GM12878 (cell line): ENCODE results near the gene TFB1M.

Experiments used
- EP300 ChIP-seq, 2 experiments: fragments of 150-350 bp in 1 of 2; IDR thresholded peaks; 2 replicates each; pipeline ENCODE4 v1.6.1; 2011 to 2012; ENCODE audit warnings: low read depth in 2 of 2, low read length in 2 of 2, borderline replicate concordance in 1 of 2, improper control_type of control experiment in 1 of 2, inconsistent platforms in 1 of 2; ENCODE audit not compliant: control insufficient read depth in 1 of 2
- ESRRA ChIP-seq: IDR thresholded peaks from 2 replicates; pipeline ENCODE4 v1.6.1; 2012; ENCODE audit warnings: mild to moderate bottlenecking, low read length, improper control_type of control experiment
- ETV6 ChIP-seq, 2 experiments: fragments of 450-650 bp in 1 of 2; IDR thresholded peaks in 1 of 2; conservative IDR thresholded peaks in 1 of 2; 2 replicates each; pipeline ENCODE4 v1.6.1; 2014; ENCODE audit warnings: antibody characterized with exemption in 1 of 2, borderline replicate concordance in 1 of 2, low read depth in 1 of 2, mild to moderate bottlenecking in 1 of 2, moderate library complexity in 1 of 2
- NFIC ChIP-seq: IDR thresholded peaks from 2 replicates; pipeline ENCODE4 v1.6.1; 2012; ENCODE audit warnings: low read depth, mild to moderate bottlenecking, inconsistent platforms, low read length, moderate library complexity
- RCOR1 ChIP-seq: conservative IDR thresholded peaks from 2 replicates; pipeline ENCODE4 v1.6.1; 2012; ENCODE audit warnings: low read depth, low read length, improper control_type of control experiment
- RFX5 ChIP-seq: IDR thresholded peaks from 2 replicates; pipeline ENCODE4 v1.6.1; 2011; ENCODE audit warnings: low read depth, low read length, improper control_type of control experiment
- SMC3 ChIP-seq: IDR thresholded peaks from 2 replicates; pipeline ENCODE4 v1.6.1; 2011; ENCODE audit warnings: low read length, improper control_type of control experiment, borderline replicate concordance
- ZNF207 ChIP-seq: fragments of 450-650 bp; IDR thresholded peaks from 2 replicates; pipeline ENCODE4 v1.6.1; 2014; ENCODE audit warnings: antibody characterized with exemption, mild to moderate bottlenecking, borderline replicate concordance
- TF ChIP-seq, protein P1 (sequence below): IDR thresholded peaks from 2 replicates; pipeline ENCODE4 v1.6.1; 2011; ENCODE audit warnings: mild to moderate bottlenecking, low read depth, low read length, moderate library complexity; ENCODE audit not compliant: insufficient replicate concordance
- TF ChIP-seq, protein P2 (sequence below), 3 experiments: IDR thresholded peaks in 2 of 3; conservative IDR thresholded peaks in 1 of 3; 2 replicates each; pipeline ENCODE4 v1.5.1; 2011; ENCODE audit warnings: low read depth in 3 of 3, low read length in 3 of 3, mild to moderate bottlenecking in 3 of 3, control low read depth in 2 of 3, moderate library complexity in 2 of 3, inconsistent platforms in 1 of 3, mixed read lengths in 1 of 3; ENCODE audit not compliant: control insufficient read depth in 2 of 3, insufficient read depth in 1 of 3; ENCODE audit errors: extremely low read depth in 1 of 3

DNA sequence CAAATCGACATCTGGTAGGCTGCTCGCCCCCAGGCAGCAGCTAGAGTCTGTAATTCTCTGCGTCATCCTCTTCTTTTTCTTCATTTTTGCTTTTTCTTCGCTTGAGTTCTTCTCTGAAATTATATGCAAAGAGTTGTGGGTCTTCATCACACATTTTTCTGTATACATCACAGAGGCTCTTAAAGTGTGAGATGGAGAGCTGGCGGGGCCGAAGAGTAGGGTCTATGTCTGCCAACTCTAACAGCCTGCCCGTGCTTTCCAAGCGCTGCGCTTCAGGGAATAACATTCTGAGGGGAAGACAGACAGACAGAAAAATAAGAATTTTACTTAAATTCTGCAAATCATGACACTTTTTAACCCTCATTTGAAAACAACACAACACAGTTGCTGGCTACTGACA lies 56.5 kb downstream of the TFB1M start:
- no peak for TF ChIP-seq EP300 (IDR thresholded peaks at IDR 0.05; ENCODE audit: borderline replicate concordance in 1 of 2, control insufficient read depth in 1 of 2, low read depth in 2 of 2, low read length in 2 of 2)
- TF ChIP-seq RFX5 = no peak
- no peak for TF ChIP-seq ESRRA
- no peak for TF ChIP-seq ETV6 (conservative IDR thresholded peaks at IDR 0.05 in 1 of 2, IDR thresholded peaks at IDR 0.05 in 1 of 2; ENCODE audit: borderline replicate concordance in 1 of 2, low read depth in 1 of 2)
- TF ChIP-seq, protein P1, sequence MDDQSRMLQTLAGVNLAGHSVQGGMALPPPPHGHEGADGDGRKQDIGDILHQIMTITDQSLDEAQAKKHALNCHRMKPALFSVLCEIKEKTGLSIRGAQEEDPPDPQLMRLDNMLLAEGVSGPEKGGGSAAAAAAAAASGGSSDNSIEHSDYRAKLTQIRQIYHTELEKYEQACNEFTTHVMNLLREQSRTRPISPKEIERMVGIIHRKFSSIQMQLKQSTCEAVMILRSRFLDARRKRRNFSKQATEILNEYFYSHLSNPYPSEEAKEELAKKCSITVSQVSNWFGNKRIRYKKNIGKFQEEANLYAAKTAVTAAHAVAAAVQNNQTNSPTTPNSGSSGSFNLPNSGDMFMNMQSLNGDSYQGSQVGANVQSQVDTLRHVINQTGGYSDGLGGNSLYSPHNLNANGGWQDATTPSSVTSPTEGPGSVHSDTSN = no peak
- TF ChIP-seq, protein P2, sequence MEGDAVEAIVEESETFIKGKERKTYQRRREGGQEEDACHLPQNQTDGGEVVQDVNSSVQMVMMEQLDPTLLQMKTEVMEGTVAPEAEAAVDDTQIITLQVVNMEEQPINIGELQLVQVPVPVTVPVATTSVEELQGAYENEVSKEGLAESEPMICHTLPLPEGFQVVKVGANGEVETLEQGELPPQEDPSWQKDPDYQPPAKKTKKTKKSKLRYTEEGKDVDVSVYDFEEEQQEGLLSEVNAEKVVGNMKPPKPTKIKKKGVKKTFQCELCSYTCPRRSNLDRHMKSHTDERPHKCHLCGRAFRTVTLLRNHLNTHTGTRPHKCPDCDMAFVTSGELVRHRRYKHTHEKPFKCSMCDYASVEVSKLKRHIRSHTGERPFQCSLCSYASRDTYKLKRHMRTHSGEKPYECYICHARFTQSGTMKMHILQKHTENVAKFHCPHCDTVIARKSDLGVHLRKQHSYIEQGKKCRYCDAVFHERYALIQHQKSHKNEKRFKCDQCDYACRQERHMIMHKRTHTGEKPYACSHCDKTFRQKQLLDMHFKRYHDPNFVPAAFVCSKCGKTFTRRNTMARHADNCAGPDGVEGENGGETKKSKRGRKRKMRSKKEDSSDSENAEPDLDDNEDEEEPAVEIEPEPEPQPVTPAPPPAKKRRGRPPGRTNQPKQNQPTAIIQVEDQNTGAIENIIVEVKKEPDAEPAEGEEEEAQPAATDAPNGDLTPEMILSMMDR (IDR thresholded peaks at IDR 0.05 in 2 of 3, conservative IDR thresholded peaks at IDR 0.05 in 1 of 3; ENCODE audit: control insufficient read depth in 2 of 3, extremely low read depth in 1 of 3, insufficient read depth in 1 of 3, low read depth in 3 of 3, low read length in 3 of 3) = no peak
- TF ChIP-seq NFIC = no peak
- no peak for TF ChIP-seq SMC3
- TF ChIP-seq RCOR1 = no peak
- TF ChIP-seq ZNF207 = no peak
